Keratinocyte (primary cell): Measurements from ENCODE around the gene HPS4. TPM values are rescaled to one million over a fixed set of nuclear protein-coding genes. Genes with fewer than 3 reads are reported as not detected.

Experiments used
- DNase-seq: peaks from one replicate; pipeline ENCODE4 v3.0.0-alpha.2; 2011; ENCODE audit warnings: low read depth, missing footprints, low spot score
- FAIRE-seq: peaks from 2 replicates; lab custom pipeline; 2011; peaks lifted over from hg19 to GRCh38; lab: Jason Lieb, UNC
- H2AFZ ChIP-seq: 2 replicates; pipeline ENCODE4 v1.6.0; 2012; ENCODE audit warnings: low read length, control low read depth, inconsistent platforms; ENCODE audit not compliant: control insufficient read depth
- H3K27ac ChIP-seq: 2 replicates; pipeline ENCODE4 v1.5.1; 2011; ENCODE audit warnings: low read length; ENCODE audit not compliant: control insufficient read depth, insufficient read depth
- H3K27me3 ChIP-seq: 3 replicates; pipeline ENCODE4 v1.6.0; 2011; ENCODE audit warnings: low read length; ENCODE audit not compliant: control insufficient read depth, insufficient read depth; ENCODE audit errors: extremely low read depth
- H3K36me3 ChIP-seq, 2 experiments: 2 replicates in 1 of 2; 3 replicates in 1 of 2; pipeline ENCODE4 v1.5.1; 2011; ENCODE audit warnings: low read length in 2 of 2, mild to moderate bottlenecking in 1 of 2; ENCODE audit not compliant: control insufficient read depth in 2 of 2, insufficient read depth in 2 of 2; ENCODE audit errors: extremely low read depth in 1 of 2
- H3K4me1 ChIP-seq: 3 replicates; pipeline ENCODE4 v1.5.1; 2011; ENCODE audit warnings: low read length; ENCODE audit not compliant: control insufficient read depth, insufficient read depth; ENCODE audit errors: extremely low read depth
- H3K4me2 ChIP-seq: 3 replicates; pipeline ENCODE4 v1.6.0; 2011; ENCODE audit warnings: low read depth, low read length; ENCODE audit not compliant: control insufficient read depth, insufficient read depth; ENCODE audit errors: extremely low read depth
- H3K4me3 ChIP-seq, 3 experiments: fragments of 200-600 bp in 1 of 3; sonication (generic) in 1 of 3; 2 replicates in 2 of 3; 3 replicates in 1 of 3; pipeline ENCODE4 v1.5.1; 2011 to 2016; ENCODE audit warnings: low read length in 3 of 3, mild to moderate bottlenecking in 3 of 3, control low read depth in 2 of 3, inconsistent platforms in 1 of 3, low read depth in 1 of 3, mixed read lengths in 1 of 3, mixed run types in 1 of 3, moderate library complexity in 1 of 3; ENCODE audit not compliant: control insufficient read depth in 2 of 3, insufficient read depth in 2 of 3; ENCODE audit errors: extremely low read depth in 1 of 3
- H3K79me2 ChIP-seq: 2 replicates; pipeline ENCODE4 v1.6.0; 2012; ENCODE audit warnings: low read length; ENCODE audit not compliant: control insufficient read depth, insufficient read depth
- H3K9ac ChIP-seq: 3 replicates; pipeline ENCODE4 v1.6.0; 2011; ENCODE audit warnings: low read length; ENCODE audit not compliant: control insufficient read depth, insufficient read depth; ENCODE audit errors: extremely low read depth
- H3K9me1 ChIP-seq: 3 replicates; pipeline ENCODE4 v1.6.0; 2011; ENCODE audit warnings: low read length; ENCODE audit not compliant: control insufficient read depth, insufficient read depth; ENCODE audit errors: extremely low read depth
- H3K9me3 ChIP-seq: 2 replicates; pipeline ENCODE4 v1.5.1; 2012; ENCODE audit warnings: low read depth, low read length; ENCODE audit not compliant: control insufficient read depth
- H4K20me1 ChIP-seq: 3 replicates; pipeline ENCODE4 v1.6.0; 2011; ENCODE audit warnings: low read length; ENCODE audit not compliant: control insufficient read depth, insufficient read depth; ENCODE audit errors: extremely low read depth
- CTCF ChIP-seq, 3 experiments: IDR thresholded peaks in 1 of 3; conservative IDR thresholded peaks in 1 of 3; optimal IDR thresholded peaks in 1 of 3; 2 replicates in 2 of 3; 3 replicates in 1 of 3; pipeline versions ENCODE3 to v1.5.1; 2011; ENCODE audit warnings: low read length in 3 of 3, mild to moderate bottlenecking in 3 of 3, moderate library complexity in 2 of 3, control low read depth in 1 of 3, inconsistent platforms in 1 of 3; ENCODE audit not compliant: insufficient read depth in 2 of 3; ENCODE audit errors: extremely low read depth in 1 of 3
- EZH2 ChIP-seq: IDR thresholded peaks from one replicate; pipeline ENCODE4 v1.6.1; 2012; ENCODE audit warnings: inconsistent platforms, mild to moderate bottlenecking, low read length, moderate library complexity
- dilution Hi-C: fragments of 300-500 bp; cut with MboI; formaldehyde crosslinking; loops from one replicate; pipeline ENCODE4 v1.7.0; 2020; ENCODE audit warnings: low sequenced_read_pairs; ENCODE audit not compliant: extremely low pct_ligation_motif_present
- polyA plus RNA-seq, 5 experiments: library from polyadenylated mRNA; depleted of rRNA in 3 of 5; stranded (reverse) in 3 of 5; stranded (forward) in 1 of 5; unstranded in 1 of 5; fragments of >200 nt; gene quantifications; 1 replicate in 1 of 5; 2 replicates in 3 of 5; 3 replicates in 1 of 5; pipeline versions ENCODE4 v1.2.1 to v1.2.3, GENCODE V29; 2011 to 2012; ENCODE audit warnings: missing spikeins in 2 of 5, low read depth in 1 of 5, low replicate concordance in 1 of 5

Gene HPS4
- polyA plus RNA-seq, 1 donor (not counting 4 experiments of a cell fraction or from before 2014, with no cell fraction given), result 21.3 TPM

- Histone ChIP-seq H3K4me1 (peaks cover 9% of the 10 kb centered on the region), H3K27ac (no peak overlapping the region), H3K27me3 (no peaks in the 10 kb centered on the region), H3K9me3 (no peaks in the 10 kb centered on the region), H3K4me3 (no peak overlapping the region), H3K9me1 (no peaks in the 10 kb centered on the region), H3K9ac (no peak overlapping the region), H3K36me3 (peaks cover 0 to 7% of the 10 kb centered on the region in 2 experiments), H2AFZ (no peak overlapping the region), H3K79me2 (no peaks in the 10 kb centered on the region), H3K4me2 (no peak overlapping the region), H4K20me1 (no peaks in the 10 kb centered on the region)
- no peak for FAIRE-seq
- dilution Hi-C loops, result no loop called here
- DNase-seq, result no peak
- TF ChIP-seq EZH2 (no peak), CTCF (optimal IDR thresholded peaks at IDR 0.05 in 1 of 3, IDR thresholded peaks at IDR 0.05 in 1 of 3, conservative IDR thresholded peaks at IDR 0.05 in 1 of 3; ENCODE audit: extremely low read depth in 1 of 3, insufficient read depth in 2 of 3, low read length in 3 of 3) (no peak)
These were observed 50.8 kb downstream of the HPS4 start for GRCh38 chr22:26432619-26433311.

GRCh38 chr22:26431261-26431995 is 52.2 kb downstream of the HPS4 start:
- Histone ChIP-seq H3K9ac (no peak overlapping the region), H2AFZ (no peak overlapping the region), H3K4me1 (peaks cover 9% of the 10 kb centered on the region), H3K36me3 (peaks cover 0 to 7% of the 10 kb centered on the region in 2 experiments), H4K20me1 (no peaks in the 10 kb centered on the region), H3K79me2 (no peaks in the 10 kb centered on the region), H3K9me1 (no peaks in the 10 kb centered on the region), H3K4me3 (no peak overlapping the region), H3K27ac (no peak overlapping the region), H3K9me3 (no peaks in the 10 kb centered on the region), H3K27me3 (no peaks in the 10 kb centered on the region), H3K4me2 (no peak overlapping the region)
- no peak for FAIRE-seq
- TF ChIP-seq EZH2, result no peak
- no peak for TF ChIP-seq CTCF (optimal IDR thresholded peaks at IDR 0.05 in 1 of 3, IDR thresholded peaks at IDR 0.05 in 1 of 3, conservative IDR thresholded peaks at IDR 0.05 in 1 of 3; ENCODE audit: extremely low read depth in 1 of 3, insufficient read depth in 2 of 3, low read length in 3 of 3)
- dilution Hi-C loops, result no loop called here
- no peak for DNase-seq
